Natural killer cell (primary cell): ENCODE results near the gene CAPN11. TPM values are rescaled to one million over a fixed set of nuclear protein-coding genes. Genes with fewer than 3 reads are reported as not detected.

Source experiments
- ATAC-seq, 3 donors: fragments of 150-1000 bp in 2 of 3; fragments of 200-7000 bp in 1 of 3; cut with Tn5 transposase; 1 replicate in 1 of 3; 2 replicates in 2 of 3; pipeline ENCODE4 v1.10.0; 2021; ENCODE audit warnings: mild to moderate bottlenecking in 2 of 3, moderate library complexity in 2 of 3
- DNase-seq, 2 donors: peaks; one replicate each; pipeline versions ENCODE4 v3.0.0 to v3.0.0-alpha.2; 2013 to 2021; ENCODE audit warnings: mixed read lengths in 1 of 2
- H3K27ac ChIP-seq: one replicate; pipeline ENCODE4 v1.5.1; 2013; ENCODE audit warnings: mild to moderate bottlenecking, low read length
- H3K27me3 ChIP-seq: one replicate; pipeline ENCODE4 v1.6.1; 2013; ENCODE audit warnings: low read length; ENCODE audit not compliant: control insufficient read depth, insufficient read depth
- H3K36me3 ChIP-seq: one replicate; pipeline ENCODE4 v1.6.1; 2013; ENCODE audit warnings: low read length; ENCODE audit not compliant: control insufficient read depth, insufficient read depth
- H3K4me1 ChIP-seq: one replicate; pipeline ENCODE4 v1.6.1; 2013; ENCODE audit warnings: low read length; ENCODE audit not compliant: control insufficient read depth, insufficient read depth
- H3K4me3 ChIP-seq: one replicate; pipeline ENCODE4 v1.5.1; 2013; ENCODE audit warnings: low read length
- H3K9me3 ChIP-seq: one replicate; pipeline ENCODE4 v1.6.1; 2013; ENCODE audit warnings: low read length; ENCODE audit not compliant: control insufficient read depth, insufficient read depth
- H3K27ac Mint-ChIP-seq, 2 donors: one replicate each; pipeline ENCODE4 v1.8.0; 2022; ENCODE audit warnings: mild to moderate bottlenecking in 2 of 2, mixed read lengths in 2 of 2, moderate library complexity in 1 of 2
- H3K27me3 Mint-ChIP-seq, 2 donors: one replicate each; pipeline ENCODE4 v1.8.0; 2022; ENCODE audit warnings: low read depth in 2 of 2, mixed read lengths in 2 of 2
- H3K36me3 Mint-ChIP-seq: one replicate; pipeline ENCODE4 v1.8.0; 2022; ENCODE audit warnings: mixed read lengths
- H3K4me1 Mint-ChIP-seq, 2 donors: one replicate each; pipeline ENCODE4 v1.8.0; 2022; ENCODE audit warnings: mixed read lengths in 2 of 2
- H3K4me3 Mint-ChIP-seq: one replicate; pipeline ENCODE4 v1.8.0; 2022; ENCODE audit warnings: mild to moderate bottlenecking, moderate library complexity, mixed read lengths
- H3K9me3 Mint-ChIP-seq, 2 donors: one replicate each; pipeline ENCODE4 v1.8.0; 2022; ENCODE audit warnings: mixed read lengths in 2 of 2
- CTCF ChIP-seq: fragments of 200-600 bp; IDR thresholded peaks from one replicate; pipeline ENCODE4 v1.8.0; 2022; ENCODE audit warnings: antibody characterized with exemption
- WGBS: methylation state at CpG from one replicate; pipeline ENCODE4 v1.1.7; 2013; ENCODE audit warnings: missing lambda C conversion rate; ENCODE audit not compliant: insufficient coverage; 5-methylcytosine and 5-hydroxymethylcytosine counted together
- intact Hi-C: fragments of 100-400 bp; cut with micrococcal nuclease; formaldehyde crosslinking; loops from one replicate; pipeline ENCODE4 v1.14.2; 2022
- total RNA-seq, 4 donors: library from RNA; stranded (reverse); fragments of 120-200 nt in 1 of 4; gene quantifications; one replicate each; pipeline versions ENCODE4 v1.2.3 to v1.2.4, GENCODE V29; 2013 to 2022

Gene CAPN11
- total RNA-seq, 3 donors from 2014 or later (not counting 1 experiment from before 2014, with no cell fraction given) = not detected

GRCh38 chr6:44227148-44227793, 68.7 kb downstream of the CAPN11 start:
- H3K4me1 ChIP-seq = peaks cover 15% of the 10 kb centered on the region
- no peaks in the 10 kb centered on the region for H3K36me3 Mint-ChIP-seq
- no peaks in the 10 kb centered on the region for H3K27me3 Mint-ChIP-seq
- no peaks in the 10 kb centered on the region for H3K9me3 ChIP-seq
- H3K36me3 ChIP-seq = no peaks in the 10 kb centered on the region
- no peak overlapping the region for H3K27ac ChIP-seq
- DNase-seq = no peak
- H3K9me3 Mint-ChIP-seq = no peaks in the 10 kb centered on the region
- H3K4me3 Mint-ChIP-seq = no peak overlapping the region
- intact Hi-C loops = no loop called here
- no peak overlapping the region for H3K4me3 ChIP-seq
- no peak for ATAC-seq
- WGBS = 98% methylated on average over 7 of the region's 7 CpGs
- no peak for TF ChIP-seq CTCF
- no peaks in the 10 kb centered on the region for H3K27me3 ChIP-seq
- peaks cover 16 to 20% of the 10 kb centered on the region in 2 donors for H3K4me1 Mint-ChIP-seq
- H3K27ac Mint-ChIP-seq = no peak overlapping the region

GRCh38 chr6:44228031-44228430, 69.4 kb downstream of the CAPN11 start:
- Histone ChIP-seq H3K4me1 (peaks cover 11% of the 10 kb centered on the region), H3K27me3 (no peaks in the 10 kb centered on the region), H3K4me3 (no peak overlapping the region), H3K36me3 (no peaks in the 10 kb centered on the region), H3K27ac (no peak overlapping the region), H3K9me3 (no peaks in the 10 kb centered on the region)
- DNase-seq (no peak), ATAC-seq (no peak)
- intact Hi-C loops = no loop called here
- H3K9me3 Mint-ChIP-seq = no peaks in the 10 kb centered on the region
- H3K4me1 Mint-ChIP-seq = peaks cover 10 to 13% of the 10 kb centered on the region in 2 donors
- no peaks in the 10 kb centered on the region for H3K27me3 Mint-ChIP-seq
- H3K27ac Mint-ChIP-seq = no peak overlapping the region
- 98% methylated on average over 5 of the region's 6 CpGs for WGBS
- H3K36me3 Mint-ChIP-seq = no peaks in the 10 kb centered on the region
- no peak overlapping the region for H3K4me3 Mint-ChIP-seq
- TF ChIP-seq CTCF = no peak

- ATAC-seq (no peak), DNase-seq (no peak)
- H3K36me3 Mint-ChIP-seq = no peaks in the 10 kb centered on the region
- H3K27me3 Mint-ChIP-seq = no peaks in the 10 kb centered on the region
- no peak for TF ChIP-seq CTCF
- no peak overlapping the region for H3K4me3 Mint-ChIP-seq
- Histone ChIP-seq H3K4me1 (peaks cover 12% of the 10 kb centered on the region), H3K9me3 (no peaks in the 10 kb centered on the region), H3K4me3 (no peak overlapping the region), H3K27me3 (no peaks in the 10 kb centered on the region), H3K36me3 (no peaks in the 10 kb centered on the region), H3K27ac (no peak overlapping the region)
- peaks cover 9 to 11% of the 10 kb centered on the region in 2 donors for H3K4me1 Mint-ChIP-seq
- no peak overlapping the region for H3K27ac Mint-ChIP-seq
- no peaks in the 10 kb centered on the region for H3K9me3 Mint-ChIP-seq
- intact Hi-C loops = no loop called here
- 98% methylated on average over 7 of the region's 7 CpGs for WGBS
These were observed 69.8 kb downstream of the CAPN11 start for GRCh38 chr6:44228433-44228832.

GRCh38 chr6:44228836-44229235, 70.2 kb downstream of the CAPN11 start:
- intact Hi-C loops = no loop called here
- Histone ChIP-seq H3K9me3 (no peaks in the 10 kb centered on the region), H3K4me3 (no peak overlapping the region), H3K27ac (no peak overlapping the region), H3K4me1 (peaks cover 12% of the 10 kb centered on the region), H3K27me3 (no peaks in the 10 kb centered on the region), H3K36me3 (no peaks in the 10 kb centered on the region)
- no peaks in the 10 kb centered on the region for H3K9me3 Mint-ChIP-seq
- TF ChIP-seq CTCF = no peak
- no peaks in the 10 kb centered on the region for H3K36me3 Mint-ChIP-seq
- H3K4me3 Mint-ChIP-seq = no peak overlapping the region
- DNase-seq = no peak
- no peaks in the 10 kb centered on the region for H3K27me3 Mint-ChIP-seq
- H3K27ac Mint-ChIP-seq = no peak overlapping the region
- ATAC-seq = no peak
- WGBS = 97% methylated on average over 5 of the region's 5 CpGs
- peaks cover 9% of the 10 kb centered on the region in 2 donors for H3K4me1 Mint-ChIP-seq
